ENCODE data around the gene TKT. TPM values are rescaled to one million over a fixed set of nuclear protein-coding genes. Genes with fewer than 3 reads are reported as not detected.

Gene TKT
- total and polyA plus RNA-seq, 9 donors = 62.6 to 279 (median 208) TPM

DNA sequence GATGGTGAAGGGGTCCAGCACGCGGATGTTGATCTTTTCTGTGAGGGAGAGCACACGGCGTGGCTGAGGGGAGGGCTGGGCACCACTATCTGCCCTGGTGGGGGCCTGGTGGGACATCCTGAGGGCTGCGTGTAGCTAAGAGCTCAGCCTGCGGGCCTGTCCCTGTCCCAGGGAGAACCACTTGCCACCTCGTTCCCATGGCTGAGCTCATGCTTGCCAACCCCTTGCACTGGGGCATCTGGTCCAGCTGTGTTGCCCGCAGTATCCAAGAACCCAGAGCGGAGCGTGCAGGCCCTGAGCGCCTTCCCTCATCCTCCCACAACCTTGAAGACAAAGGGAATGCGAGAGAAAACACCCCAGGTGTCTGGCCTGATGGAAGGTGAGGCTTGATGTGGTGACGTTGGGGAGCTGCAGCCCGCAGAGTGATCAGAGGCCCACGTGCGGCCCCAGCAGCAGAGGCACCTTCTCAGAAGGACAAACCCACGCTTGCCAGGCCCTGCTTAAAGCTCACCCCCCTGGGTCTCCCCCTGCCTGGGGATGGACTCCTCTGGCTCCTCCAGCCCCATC lies 28.9 kb downstream of the TKT start:
- H3K4me1 ChIP-seq (ENCODE audit: insufficient read depth) = no peaks in the 10 kb centered on the region
- H3K27ac ChIP-seq = no peak overlapping the region
- no peak for TF ChIP-seq POLR2A (IDR thresholded peaks at IDR 0.05)
- TF ChIP-seq CTCF (IDR thresholded peaks at IDR 0.05) = no peak
- TF ChIP-seq EP300 (IDR thresholded peaks at IDR 0.05) = no peak
- intact Hi-C loops (cut with DNase I) = no loop called here
- 90 to 94% (median 90%) methylated on average over 15 to 17 of the region's 17 CpGs for WGBS, 3 donors
- no peaks in the 10 kb centered on the region for H3K9me3 ChIP-seq
- H3K36me3 ChIP-seq = no peaks in the 10 kb centered on the region
- no peak overlapping the region for H3K4me3 ChIP-seq
- no peaks in the 10 kb centered on the region for H3K27me3 ChIP-seq
- DNase-seq = no peak

- H3K9me3 ChIP-seq = no peaks in the 10 kb centered on the region
- H3K36me3 ChIP-seq = no peaks in the 10 kb centered on the region
- intact Hi-C loops (cut with DNase I) = no loop called here
- H3K4me1 ChIP-seq (ENCODE audit: insufficient read depth) = no peaks in the 10 kb centered on the region
- DNase-seq = no peak
- H3K27me3 ChIP-seq = no peaks in the 10 kb centered on the region
- H3K27ac ChIP-seq = no peak overlapping the region
- no peak overlapping the region for H3K4me3 ChIP-seq
- TF ChIP-seq POLR2A (IDR thresholded peaks at IDR 0.05) (no peak), EP300 (IDR thresholded peaks at IDR 0.05) (no peak), CTCF (IDR thresholded peaks at IDR 0.05) (no peak)
- 82 to 89% (median 84%) methylated on average over 12 of the region's 12 CpGs for WGBS, 3 donors
Measured at GRCh38 chr3:53226142-53226840, 29.5 kb downstream of the TKT start.

- Histone ChIP-seq H3K4me1 (ENCODE audit: insufficient read depth) (no peaks in the 10 kb centered on the region), H3K27me3 (no peaks in the 10 kb centered on the region), H3K9me3 (no peaks in the 10 kb centered on the region), H3K36me3 (no peaks in the 10 kb centered on the region), H3K4me3 (no peak overlapping the region), H3K27ac (no peak overlapping the region)
- WGBS, 3 donors = 80 to 85% (median 82%) methylated on average over 7 of the region's 7 CpGs
- TF ChIP-seq CTCF (IDR thresholded peaks at IDR 0.05) (no peak), EP300 (IDR thresholded peaks at IDR 0.05) (no peak), POLR2A (IDR thresholded peaks at IDR 0.05) (no peak)
- DNase-seq = no peak
- intact Hi-C loops (cut with DNase I) = no loop called here
Measured at GRCh38 chr3:53225651-53226050, 30.2 kb downstream of the TKT start.

DNA sequence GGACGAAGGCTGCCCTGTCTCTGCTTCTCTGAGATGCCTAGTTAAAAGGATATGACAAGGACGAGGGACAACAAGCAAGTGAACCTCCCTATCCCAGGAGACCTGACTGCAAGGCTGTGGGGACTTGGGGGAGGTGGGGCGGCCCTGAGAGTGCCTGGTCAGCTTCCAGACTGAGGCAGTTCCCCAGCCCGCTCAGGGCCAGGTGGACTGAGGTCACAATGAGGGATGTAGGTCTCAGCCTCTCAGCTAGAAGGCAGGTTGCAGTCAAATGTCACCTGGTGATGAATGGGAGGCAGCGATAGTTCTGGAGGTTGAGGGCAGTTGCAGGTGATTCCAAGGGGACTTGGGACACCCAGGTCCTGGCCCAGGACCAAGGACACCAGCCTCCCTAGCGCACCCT lies 30.6 kb downstream of the TKT start:
- 76 to 86% (median 83%) methylated on average over 6 of the region's 6 CpGs for WGBS, 3 donors
- DNase-seq = no peak
- no peak overlapping the region for H3K4me3 ChIP-seq
- no peaks in the 10 kb centered on the region for H3K27me3 ChIP-seq
- no peaks in the 10 kb centered on the region for H3K4me1 ChIP-seq (ENCODE audit: insufficient read depth)
- H3K9me3 ChIP-seq = no peaks in the 10 kb centered on the region
- intact Hi-C loops (cut with DNase I) = no loop called here
- TF ChIP-seq POLR2A (IDR thresholded peaks at IDR 0.05) (no peak), EP300 (IDR thresholded peaks at IDR 0.05) (no peak), CTCF (IDR thresholded peaks at IDR 0.05) (no peak)
- H3K27ac ChIP-seq = no peak overlapping the region
- H3K36me3 ChIP-seq = no peaks in the 10 kb centered on the region

All from ovary (tissue), 9 donors.